Stimulated activated CD4-positive, alpha-beta T cell treated with anti-CD3 and anti-CD28 coated beads, Interleukin-2, amount 100 ng/mL, for 4 hours (primary cell): ENCODE data around the gene SCYGR7.
A peak's percentile ranks its signal among the peaks of the same experiment; 100 is the strongest.

Experiments
- DNase-seq: peaks from one replicate; pipeline ENCODE4 v3.0.0-alpha.2; 2020; ENCODE audit warnings: low read depth

SCYGR7 gene

GRCh38 chr2:227759411-227760118, 31.4 kb downstream of the SCYGR7 start:
- no peak for DNase-seq

- no peak for DNase-seq
Measured at GRCh38 chr2:227761740-227762476, 33.8 kb downstream of the SCYGR7 start.

GRCh38 chr2:227765788-227766372, 37.7 kb downstream of the SCYGR7 start:
- no peak for DNase-seq

- DNase-seq: peak; percentile 50
Measured at GRCh38 chr2:227766373-227766883, 38.3 kb downstream of the SCYGR7 start.

DNA sequence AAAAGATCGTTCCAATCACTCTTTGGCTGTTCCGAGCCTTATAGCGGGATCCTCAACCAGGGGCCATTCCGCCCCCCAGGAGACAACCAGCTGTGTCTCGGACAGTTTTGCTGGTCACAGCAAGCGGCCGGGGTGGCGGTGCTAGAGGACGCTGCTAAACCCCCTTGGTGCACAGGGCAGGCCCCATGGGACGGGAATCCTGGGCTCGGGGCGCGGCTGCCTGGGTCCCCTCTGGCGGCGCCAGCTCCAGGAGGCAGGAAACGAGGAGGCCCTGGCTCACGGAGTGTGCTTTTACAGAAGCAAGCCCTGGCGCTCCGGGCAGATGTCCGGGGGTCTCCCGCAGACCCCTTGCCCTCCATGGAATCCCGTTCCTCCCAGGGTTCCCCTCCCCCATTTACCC, 39.7 kb downstream of the SCYGR7 start:
- no peak for DNase-seq

- DNase-seq: no peak
Measured at GRCh38 chr2:227772197-227772661, 44.1 kb downstream of the SCYGR7 start.

- no peak for DNase-seq
Measured at GRCh38 chr2:227772932-227773331, 44.8 kb downstream of the SCYGR7 start.

DNA sequence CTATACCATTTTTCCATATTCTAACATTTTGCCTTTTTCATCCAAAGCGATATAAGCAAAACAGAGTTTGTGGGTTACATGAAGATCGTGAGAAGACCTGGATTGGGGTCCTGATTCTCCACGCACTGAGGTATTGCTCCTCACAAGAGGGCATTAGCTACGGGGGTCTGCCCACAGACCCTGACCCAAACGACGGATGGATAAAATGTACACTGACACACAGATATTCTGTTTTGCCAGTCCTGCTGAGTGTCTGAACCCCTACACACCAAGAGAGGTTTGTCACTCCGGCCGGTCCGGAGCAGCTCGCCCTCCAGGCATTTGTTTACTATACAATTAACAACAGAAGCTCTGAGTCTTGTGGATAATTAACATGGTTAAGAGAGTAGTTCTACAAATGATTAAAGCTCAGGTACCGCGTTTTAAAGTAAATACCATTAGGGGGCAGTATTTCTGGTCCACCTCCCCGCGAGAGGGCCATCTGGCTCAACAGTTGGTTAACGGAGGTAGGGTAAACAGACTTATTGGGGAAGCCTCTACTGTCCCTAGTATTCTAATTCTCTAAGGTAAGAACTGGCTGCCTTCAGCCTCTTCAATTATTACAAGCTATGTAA, 46.0 kb downstream of the SCYGR7 start:
- no peak for DNase-seq

DNA sequence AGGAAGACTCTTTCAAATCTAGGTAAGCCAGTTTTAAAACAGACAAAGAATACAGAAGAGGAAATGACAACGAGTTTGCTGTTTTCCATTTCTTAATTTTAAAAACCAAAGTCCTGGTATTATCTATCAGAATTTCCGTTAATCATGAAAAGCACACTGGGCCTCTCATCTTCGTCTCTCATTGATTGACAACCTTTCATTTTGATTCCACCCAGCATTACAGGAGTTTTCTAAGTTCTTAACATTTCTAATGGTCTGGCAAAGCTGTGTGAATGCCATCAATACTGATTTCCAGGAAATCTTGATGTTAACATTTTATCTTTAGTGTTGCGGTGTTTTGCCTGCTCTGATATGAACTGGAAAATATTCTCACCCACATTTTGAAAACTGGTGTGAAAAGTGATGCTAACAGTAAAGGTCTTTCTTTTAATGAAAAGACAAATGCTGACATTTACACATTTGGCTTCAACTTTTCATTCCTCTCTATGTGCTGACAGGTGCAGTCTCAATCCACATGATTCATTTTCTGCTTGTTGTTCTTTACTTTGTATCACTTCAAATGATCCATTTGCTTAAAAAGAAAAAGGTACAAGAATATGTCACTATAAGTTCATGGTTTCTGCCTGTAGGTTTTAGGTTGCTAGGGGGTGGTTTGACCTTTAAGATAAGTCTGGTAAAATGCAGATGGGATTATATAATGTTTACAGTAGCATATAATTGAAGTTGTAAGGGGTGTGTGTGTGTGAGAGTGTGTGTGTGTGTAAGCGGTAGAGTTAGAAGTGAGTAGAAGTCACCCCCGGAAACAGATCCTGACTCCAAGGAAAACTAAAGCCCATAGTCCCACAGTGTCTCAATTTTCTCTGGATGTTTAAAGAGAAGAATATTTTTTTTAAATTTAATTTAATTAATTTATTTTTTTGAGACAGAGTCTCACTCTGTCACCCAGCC, 47.0 kb downstream of the SCYGR7 start:
- no peak for DNase-seq
